Stomach (tissue), 8 donors: Measurements from ENCODE around the gene KRTAP12-4. TPM values are rescaled to one million over a fixed set of nuclear protein-coding genes. Genes with fewer than 3 reads are reported as not detected.

ENCODE experiments used
- polyA plus RNA-seq, 3 donors: library from polyadenylated mRNA; stranded (reverse); fragments of 200-250 nt; gene quantifications; one replicate each; pipeline ENCODE4 v1.2.3, GENCODE V29; 2013
- small RNA-seq, 4 donors: library from RNA; depleted of rRNA; stranded (forward); fragments of <200 nt; gene quantifications; one replicate each; pipeline ENCODE3, GENCODE V24; 2016
- total RNA-seq, 5 donors: library from RNA; depleted of rRNA; stranded (reverse); fragments of >200 nt; gene quantifications; one replicate each; pipeline versions ENCODE4 v1.1.0 to v1.2.3, GENCODE V29; 2014 to 2016
- donor health status: healthy with polysubstance abuse.
- donor health status: Bipolar disorder and iron deficiency.
- donor health status: healthy.

The KRTAP12-4 gene
- total and polyA plus RNA-seq, 8 donors, result not detected

Small RNA genes within 50 kb of the gene (small RNA-seq; reads per million reads assigned to genes)
- gene KRTAP12-6P, result 0 reads per million in 4 donors

Other genes starting within 250 kb of the KRTAP12-4 start
- gene LRRC3, start 199.1 kb downstream of the KRTAP12-4 start, total RNA-seq, result 1 to 10 TPM; 1.2 to 8.0 (median 5.5) TPM
- gene LRRC3, start 199.1 kb downstream of the KRTAP12-4 start, polyA plus RNA-seq, result 1 to 10 TPM in 2 of 3 donors, under 1 TPM in 1; 0.76 to 1.3 (median 1.3) TPM
- not detected for gene KRTAP10-1, start 114.5 kb downstream of the KRTAP12-4 start, total RNA-seq
- gene KRTAP10-1, start 114.5 kb downstream of the KRTAP12-4 start, polyA plus RNA-seq, result not detected
- gene KRTAP10-2, start 103.2 kb downstream of the KRTAP12-4 start, total RNA-seq, result not detected
- gene KRTAP10-2, start 103.2 kb downstream of the KRTAP12-4 start, polyA plus RNA-seq, result not detected
- gene KRTAP10-3, start 95.9 kb downstream of the KRTAP12-4 start, total RNA-seq, result not detected
- not detected for gene KRTAP10-3, start 95.9 kb downstream of the KRTAP12-4 start, polyA plus RNA-seq
- not detected for gene KRTAP10-4, start 80.9 kb downstream of the KRTAP12-4 start, total RNA-seq
- not detected for gene KRTAP10-4, start 80.9 kb downstream of the KRTAP12-4 start, polyA plus RNA-seq
- gene KRTAP10-5, start 74.1 kb downstream of the KRTAP12-4 start, total RNA-seq, result not detected
- gene KRTAP10-5, start 74.1 kb downstream of the KRTAP12-4 start, polyA plus RNA-seq, result under 1 TPM in 1 of 3 donors, not detected in 2; 0.10 TPM
- gene KRTAP10-6, start 62.2 kb downstream of the KRTAP12-4 start, total RNA-seq, result not detected
- not detected for gene KRTAP10-6, start 62.2 kb downstream of the KRTAP12-4 start, polyA plus RNA-seq
- gene KRTAP10-7, start 54.1 kb downstream of the KRTAP12-4 start, total RNA-seq, result not detected
- not detected for gene KRTAP10-7, start 54.1 kb downstream of the KRTAP12-4 start, polyA plus RNA-seq
- not detected for gene KRTAP10-8, start 42.6 kb downstream of the KRTAP12-4 start, total RNA-seq
- gene KRTAP10-8, start 42.6 kb downstream of the KRTAP12-4 start, polyA plus RNA-seq, result not detected
- gene KRTAP10-9, start 27.6 kb downstream of the KRTAP12-4 start, total RNA-seq, result not detected
- gene KRTAP10-9, start 27.6 kb downstream of the KRTAP12-4 start, polyA plus RNA-seq, result not detected
- not detected for gene KRTAP10-10, start 17.3 kb downstream of the KRTAP12-4 start, total RNA-seq
- not detected for gene KRTAP10-10, start 17.3 kb downstream of the KRTAP12-4 start, polyA plus RNA-seq
- gene KRTAP10-11, start 8.2 kb downstream of the KRTAP12-4 start, total RNA-seq, result not detected
- gene KRTAP10-11, start 8.2 kb downstream of the KRTAP12-4 start, polyA plus RNA-seq, result not detected
- not detected for gene KRTAP12-3, start 3.3 kb upstream of the KRTAP12-4 start, total RNA-seq
- not detected for gene KRTAP12-3, start 3.3 kb upstream of the KRTAP12-4 start, polyA plus RNA-seq
- not detected for gene KRTAP12-2, start 12.3 kb upstream of the KRTAP12-4 start, total RNA-seq
- not detected for gene KRTAP12-2, start 12.3 kb upstream of the KRTAP12-4 start, polyA plus RNA-seq
- gene KRTAP12-1, start 27.5 kb upstream of the KRTAP12-4 start, total RNA-seq, result 1 to 10 TPM in 1 of 5 donors, not detected in 4; 2.0 TPM
- not detected for gene KRTAP12-1, start 27.5 kb upstream of the KRTAP12-4 start, polyA plus RNA-seq
- gene KRTAP10-12, start 42.5 kb upstream of the KRTAP12-4 start, total RNA-seq, result not detected
- not detected for gene KRTAP10-12, start 42.5 kb upstream of the KRTAP12-4 start, polyA plus RNA-seq
- gene TSPEAR, start 56.9 kb upstream of the KRTAP12-4 start, total RNA-seq, result under 1 TPM in 2 of 5 donors, not detected in 3; 0.18 to 0.29 TPM
- under 1 TPM in 2 of 3 donors, not detected in 1; 0.05 to 0.06 TPM for gene TSPEAR, start 56.9 kb upstream of the KRTAP12-4 start, polyA plus RNA-seq
- gene UBE2G2, start 147.2 kb upstream of the KRTAP12-4 start, total RNA-seq, result 100 to 1,000 TPM in 1 of 5 donors, 10 to 100 TPM in 4; 56.5 to 116 (median 78.2) TPM
- 10 to 100 TPM; 30.6 to 33.7 (median 32.7) TPM for gene UBE2G2, start 147.2 kb upstream of the KRTAP12-4 start, polyA plus RNA-seq
- 10 to 100 TPM; 29.5 to 80.1 (median 42.0) TPM for gene SUMO3, start 163.4 kb upstream of the KRTAP12-4 start, total RNA-seq
- 10 to 100 TPM; 36.4 to 95.9 (median 78.1) TPM for gene SUMO3, start 163.4 kb upstream of the KRTAP12-4 start, polyA plus RNA-seq
- 100 to 1,000 TPM in 4 of 5 donors, 10 to 100 TPM in 1; 85.7 to 253 (median 164) TPM for gene PTTG1IP, start 219.0 kb upstream of the KRTAP12-4 start, total RNA-seq
- 10 to 100 TPM; 61.3 to 96.3 (median 75.8) TPM for gene PTTG1IP, start 219.0 kb upstream of the KRTAP12-4 start, polyA plus RNA-seq